Measurements from ENCODE around the gene SMARCD1.

SMARCD1 gene

DNA sequence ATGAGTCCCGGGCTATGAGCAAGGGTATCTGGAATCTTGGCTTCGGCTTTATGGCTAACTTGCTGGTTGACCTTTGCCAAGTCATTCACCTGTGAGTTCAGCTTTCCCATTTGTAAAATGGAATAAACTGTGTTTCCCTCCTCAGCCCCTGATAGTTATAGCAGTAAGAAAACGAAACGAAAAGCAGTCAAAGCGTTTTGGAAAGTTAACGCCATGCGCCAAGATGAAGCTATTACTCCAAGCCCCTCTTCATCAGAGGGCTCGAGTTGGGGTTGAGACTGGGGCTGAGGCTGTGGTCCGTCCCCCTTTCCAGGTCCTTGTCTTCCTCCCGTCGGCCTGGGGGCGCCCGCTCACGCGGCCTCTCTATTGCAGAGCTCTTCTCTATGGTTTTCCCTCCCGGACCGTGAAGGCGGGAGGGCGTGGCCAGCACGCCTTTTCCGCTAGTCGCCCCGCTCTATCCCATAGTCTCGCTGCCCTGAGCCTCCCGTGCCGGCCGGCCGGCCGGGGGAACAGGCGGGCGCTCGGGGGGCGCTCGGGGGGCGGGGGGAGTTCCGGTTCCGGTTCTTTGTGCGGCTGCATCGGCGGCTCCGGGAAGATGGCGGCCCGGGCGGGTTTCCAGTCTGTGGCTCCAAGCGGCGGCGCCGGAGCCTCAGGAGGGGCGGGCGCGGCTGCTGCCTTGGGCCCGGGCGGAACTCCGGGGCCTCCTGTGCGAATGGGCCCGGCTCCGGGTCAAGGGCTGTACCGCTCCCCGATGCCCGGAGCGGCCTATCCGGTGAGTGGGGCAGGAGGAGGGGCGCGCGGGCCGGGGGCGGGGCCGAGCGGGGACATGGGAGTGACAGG lies at the start of gene SMARCD1:
Gene SMARCD1 (plus strand): TSS at position 568 of the 840 bp plus-strand sequence. CDS start 28 bp downstream, at position 596.
- in situ Hi-C loops (cut with MboI; ENCODE audit: low sequenced_read_pairs) = no loop called here

- in situ Hi-C loops (cut with MboI; ENCODE audit: low sequenced_read_pairs) = no loop called here
Observed at GRCh38 chr12:50038336-50038735, 46.8 kb upstream of the SMARCD1 start.

- in situ Hi-C loops (cut with MboI; ENCODE audit: low sequenced_read_pairs) = no loop called here
Observed at GRCh38 chr12:50039151-50039835, 45.8 kb upstream of the SMARCD1 start.

- in situ Hi-C loops (cut with MboI; ENCODE audit: low sequenced_read_pairs) = no loop called here
Observed at GRCh38 chr12:50040657-50041056, 44.5 kb upstream of the SMARCD1 start.

DNA sequence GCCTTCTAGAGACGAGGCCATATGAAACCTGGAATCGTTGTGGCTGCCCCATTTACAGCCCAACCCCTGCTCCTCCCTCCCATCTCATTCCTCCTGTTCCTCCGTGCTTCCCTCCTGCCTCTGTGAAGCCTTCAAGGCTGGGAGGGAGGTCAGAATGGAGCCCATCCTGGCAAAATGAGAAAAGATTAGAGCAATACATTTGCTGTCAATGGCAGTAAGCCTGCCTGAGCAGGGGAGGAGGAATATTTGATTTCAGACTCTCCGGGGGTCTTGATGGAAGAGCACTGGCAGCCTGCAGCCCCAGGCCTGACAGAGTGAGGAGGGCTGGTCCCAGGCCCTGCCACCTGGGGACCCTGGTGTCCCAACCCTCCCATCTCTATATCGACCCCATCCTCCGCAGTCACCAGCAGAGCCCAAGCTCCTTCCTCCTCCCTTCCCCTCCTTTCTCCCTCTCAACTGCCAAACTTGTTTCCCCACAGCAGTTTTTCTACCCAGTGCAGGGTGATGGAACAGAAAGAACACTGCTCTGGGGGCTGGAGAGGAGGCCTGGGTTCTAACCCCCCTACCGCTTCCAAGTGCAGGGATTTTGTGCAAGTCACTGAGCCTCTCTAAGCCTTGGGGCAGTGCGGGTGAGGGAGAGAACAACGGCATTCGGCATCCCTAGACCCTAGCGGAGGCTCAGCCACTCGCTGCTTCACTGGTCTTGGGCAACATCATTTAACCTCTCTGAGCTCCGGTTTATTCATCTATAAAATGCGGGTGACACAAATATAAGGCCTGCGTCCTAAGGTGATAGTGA lies 43.9 kb upstream of the SMARCD1 start:
- in situ Hi-C loops (cut with MboI; ENCODE audit: low sequenced_read_pairs) = no loop called here

DNA sequence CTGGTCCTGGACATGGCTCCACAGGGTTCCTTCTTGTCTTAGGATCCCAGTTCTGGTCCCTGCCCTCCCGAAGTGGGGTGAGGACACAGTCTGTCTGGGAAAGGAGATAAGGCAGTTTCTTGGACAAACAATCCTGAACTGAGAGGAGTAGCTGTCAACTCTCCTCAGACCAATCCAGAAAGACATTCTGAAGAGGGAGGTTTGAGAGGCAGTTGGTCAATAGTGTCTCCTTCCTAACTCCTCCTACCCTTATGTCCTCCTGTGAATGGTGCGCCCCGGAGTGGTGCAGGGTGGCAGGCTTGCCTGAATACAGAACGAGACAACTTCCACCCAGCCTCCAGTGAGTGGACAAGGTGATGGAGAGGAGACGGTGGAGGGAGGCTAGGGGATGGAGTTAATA lies 43.2 kb upstream of the SMARCD1 start:
- in situ Hi-C loops (cut with MboI; ENCODE audit: low sequenced_read_pairs) = no loop called here

- in situ Hi-C loops (cut with MboI; ENCODE audit: low sequenced_read_pairs) = no loop called here
Observed at GRCh38 chr12:50042693-50043092, 42.4 kb upstream of the SMARCD1 start.

DNA sequence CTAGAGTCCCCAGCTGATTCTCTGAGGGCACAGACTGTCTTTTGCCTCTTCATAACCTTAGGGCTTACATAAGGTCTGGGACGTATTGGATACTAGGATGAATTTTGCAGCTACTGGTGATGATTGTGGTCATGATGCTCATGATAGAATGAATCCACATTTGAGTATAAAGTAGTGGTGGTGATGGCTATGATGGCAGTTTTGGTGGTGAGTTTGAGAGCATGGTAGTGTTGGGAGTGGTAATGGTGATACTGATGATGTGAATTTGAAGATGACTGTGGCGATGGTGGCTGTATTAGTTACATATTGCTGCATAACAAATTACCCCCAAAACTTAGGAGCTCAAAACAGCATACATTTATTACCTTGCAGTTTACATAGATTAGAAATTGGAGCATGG lies 41.8 kb upstream of the SMARCD1 start:
- in situ Hi-C loops (cut with MboI; ENCODE audit: low sequenced_read_pairs) = no loop called here

- in situ Hi-C loops (cut with MboI; ENCODE audit: low sequenced_read_pairs) = no loop called here
Observed at GRCh38 chr12:50043854-50044253, 41.3 kb upstream of the SMARCD1 start.

- in situ Hi-C loops (cut with MboI; ENCODE audit: low sequenced_read_pairs) = no loop called here
Observed at GRCh38 chr12:50047693-50048250, 37.4 kb upstream of the SMARCD1 start.

GRCh38 chr12:50049254-50050118 lies 35.7 kb upstream of the SMARCD1 start:
- in situ Hi-C loops (cut with MboI; ENCODE audit: low sequenced_read_pairs) = no loop called here

GRCh38 chr12:50050119-50050385 lies 35.1 kb upstream of the SMARCD1 start:
- in situ Hi-C loops (cut with MboI; ENCODE audit: low sequenced_read_pairs) = no loop called here

GRCh38 chr12:50050410-50051098 lies 34.6 kb upstream of the SMARCD1 start:
- in situ Hi-C loops (cut with MboI; ENCODE audit: low sequenced_read_pairs) = no loop called here

GRCh38 chr12:50051101-50051806 lies 33.9 kb upstream of the SMARCD1 start:
- in situ Hi-C loops (cut with MboI; ENCODE audit: low sequenced_read_pairs) = no loop called here

- in situ Hi-C loops (cut with MboI; ENCODE audit: low sequenced_read_pairs) = no loop called here
Observed at GRCh38 chr12:50052544-50052943, 32.6 kb upstream of the SMARCD1 start.

GRCh38 chr12:50052964-50053363 lies 32.2 kb upstream of the SMARCD1 start:
- in situ Hi-C loops (cut with MboI; ENCODE audit: low sequenced_read_pairs) = no loop called here

GRCh38 chr12:50053583-50053982 lies 31.6 kb upstream of the SMARCD1 start:
- in situ Hi-C loops (cut with MboI; ENCODE audit: low sequenced_read_pairs) = no loop called here

DNA sequence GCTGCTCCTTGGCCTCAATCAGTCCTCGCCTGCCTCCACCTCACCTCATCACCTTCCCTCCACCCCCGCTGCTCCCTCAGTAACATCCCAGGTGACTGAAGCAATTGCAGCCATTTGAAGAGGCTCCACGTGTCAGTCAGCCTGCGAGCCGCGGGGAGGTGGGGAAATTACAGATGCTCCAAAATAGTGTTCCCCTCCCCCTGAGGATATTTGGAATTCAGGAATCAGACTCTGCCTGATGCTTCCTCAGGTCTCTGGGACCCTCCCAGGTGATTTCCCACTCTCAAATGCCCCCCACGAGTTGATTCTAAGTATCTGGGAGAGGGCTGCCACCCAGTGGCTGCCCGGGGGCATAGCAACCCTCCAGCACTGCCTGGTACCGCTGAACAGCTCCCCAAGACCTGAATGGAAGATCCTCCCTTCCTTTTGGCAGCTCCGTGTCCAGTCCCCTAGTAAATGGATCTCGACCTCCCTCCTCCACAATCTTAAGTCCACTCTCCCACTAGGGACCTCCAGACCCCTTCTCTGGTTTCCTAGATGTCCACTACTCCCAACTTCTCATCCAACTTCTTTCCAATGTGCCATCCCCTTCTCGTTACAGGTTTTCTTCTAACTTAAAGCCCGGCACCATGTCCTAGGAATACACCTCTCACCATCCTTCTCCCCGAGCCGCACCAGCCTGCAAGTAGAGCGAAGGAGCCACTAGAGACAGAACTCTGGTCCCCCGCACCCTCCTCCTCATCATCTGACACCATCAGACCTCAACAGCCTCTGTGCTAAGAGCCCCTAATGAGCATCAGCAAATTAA lies 29.1 kb upstream of the SMARCD1 start:
- in situ Hi-C loops (cut with MboI; ENCODE audit: low sequenced_read_pairs) = no loop called here

GRCh38 chr12:50056639-50056976 lies 28.5 kb upstream of the SMARCD1 start:
- in situ Hi-C loops (cut with MboI; ENCODE audit: low sequenced_read_pairs) = no loop called here
